H7 (cell line): Measurements from ENCODE around the gene MARCKSL1. TPM values are rescaled to one million over a fixed set of nuclear protein-coding genes. Genes with fewer than 3 reads are reported as not detected.
"Not testable (repeated sequence)": the region's sequence is repeated elsewhere in the genome, so short reads cannot be mapped to it uniquely, and the experiment has no call there.

Experiments
- DNase-seq: peaks from one replicate; pipeline ENCODE4 v3.0.0; 2012
- H3K27me3 ChIP-seq: 2 replicates; pipeline ENCODE4 v1.6.0; 2011; ENCODE audit warnings: mild to moderate bottlenecking, low read length; ENCODE audit not compliant: control insufficient read depth, insufficient read depth
- H3K36me3 ChIP-seq: replicated peaks from 2 replicates; pipeline ENCODE4 v1.5.1; 2011; ENCODE audit warnings: low read length; ENCODE audit not compliant: control insufficient read depth, insufficient read depth
- H3K4me3 ChIP-seq: 2 replicates; pipeline ENCODE4 v1.5.1; 2011; ENCODE audit warnings: low read depth, mild to moderate bottlenecking, control low read depth, low read length, moderate library complexity; ENCODE audit not compliant: insufficient read depth
- total RNA-seq: library from RNA; depleted of rRNA; stranded (reverse); fragments of >200 nt; shearing (Covaris generic); gene quantifications from 2 replicates; pipeline ENCODE4 v1.2.3, GENCODE V29; 2014

MARCKSL1 gene
- total RNA-seq, 1 experiment from 2014 or later, result 603 TPM

GRCh38 chr1:32361308-32361673, 25.3 kb upstream of the MARCKSL1 start:
- peak overlapping the region; percentile 45 for H3K4me3 ChIP-seq
- peaks cover 23% of the 10 kb centered on the region for H3K27me3 ChIP-seq
- peak; percentile 82 for DNase-seq
- H3K36me3 ChIP-seq, result peaks cover 9% of the 10 kb centered on the region

DNA sequence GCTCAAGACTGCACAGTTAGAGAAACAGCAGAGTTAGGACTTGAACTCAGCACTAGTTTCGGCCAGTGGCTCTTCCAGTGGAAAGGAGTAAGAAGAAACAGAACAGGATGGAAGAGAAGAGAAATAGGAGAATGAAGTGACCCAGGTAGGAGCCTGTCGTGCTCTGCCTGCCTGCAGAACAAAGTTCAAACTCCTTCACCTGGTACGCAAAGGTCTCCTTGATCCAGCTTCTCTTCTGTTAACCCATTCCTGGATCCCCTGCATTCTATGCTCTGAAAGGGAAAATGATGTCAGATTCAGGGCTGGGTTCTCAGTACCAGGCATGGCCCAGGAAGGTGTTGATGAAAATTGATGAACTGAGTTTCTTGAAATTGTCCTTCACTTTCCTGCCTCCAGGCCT, 22.4 kb upstream of the MARCKSL1 start:
- no peaks in the 10 kb centered on the region; the same call in 1 of the 2 replicates for H3K36me3 ChIP-seq
- peaks cover 23% of the 10 kb centered on the region for H3K27me3 ChIP-seq
- H3K4me3 ChIP-seq, result no peak overlapping the region
- DNase-seq, result no peak

DNA sequence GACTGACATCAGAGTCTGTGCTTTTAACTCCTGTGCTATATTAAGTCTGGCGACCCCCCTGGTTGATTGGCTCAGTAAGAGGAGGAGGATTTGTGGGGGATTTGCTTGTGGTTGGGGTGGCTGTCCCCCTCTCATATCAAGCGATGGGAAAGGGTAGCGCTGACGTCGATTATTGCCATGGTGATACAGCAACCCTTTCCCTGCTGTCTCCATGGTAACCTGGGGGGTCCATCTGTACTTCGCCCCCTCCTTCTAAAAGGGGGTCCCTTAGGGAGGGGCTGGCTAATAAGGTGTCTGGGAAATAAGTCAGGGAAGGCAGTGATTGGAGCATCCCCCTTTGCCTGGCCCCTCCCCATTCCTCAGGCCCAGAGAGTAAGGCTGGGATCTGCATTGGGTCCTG, 21.6 kb upstream of the MARCKSL1 start:
- Histone ChIP-seq H3K36me3 (no peaks in the 10 kb centered on the region; the same call in 1 of the 2 replicates), H3K27me3 (peaks cover 23% of the 10 kb centered on the region), H3K4me3 (no peak overlapping the region)
- no peak for DNase-seq

DNA sequence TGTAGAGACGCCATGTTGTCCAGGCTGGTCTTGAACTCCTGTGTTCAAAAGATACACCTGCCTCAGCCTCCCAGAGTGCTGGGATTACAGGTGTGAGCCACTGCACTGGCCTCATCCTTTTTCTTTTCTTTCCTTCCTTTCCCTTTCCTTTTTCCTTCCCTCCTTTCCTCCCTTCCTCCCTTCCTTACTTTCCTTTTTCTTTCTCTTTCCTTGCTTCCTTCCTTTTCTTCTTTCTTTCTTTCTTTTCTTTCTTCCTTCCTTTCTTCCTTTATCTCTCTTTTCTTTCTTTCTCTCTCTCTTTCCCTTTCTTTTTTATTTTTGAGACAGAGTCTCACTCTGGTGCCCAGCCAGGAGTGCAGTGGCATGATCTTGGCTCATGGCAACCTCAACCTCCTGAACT, 20.4 kb upstream of the MARCKSL1 start:
- Histone ChIP-seq H3K4me3 (no peak overlapping the region), H3K36me3 (no peaks in the 10 kb centered on the region; the same call in 1 of the 2 replicates), H3K27me3 (peaks cover 12% of the 10 kb centered on the region)
- DNase-seq, result no peak

DNA sequence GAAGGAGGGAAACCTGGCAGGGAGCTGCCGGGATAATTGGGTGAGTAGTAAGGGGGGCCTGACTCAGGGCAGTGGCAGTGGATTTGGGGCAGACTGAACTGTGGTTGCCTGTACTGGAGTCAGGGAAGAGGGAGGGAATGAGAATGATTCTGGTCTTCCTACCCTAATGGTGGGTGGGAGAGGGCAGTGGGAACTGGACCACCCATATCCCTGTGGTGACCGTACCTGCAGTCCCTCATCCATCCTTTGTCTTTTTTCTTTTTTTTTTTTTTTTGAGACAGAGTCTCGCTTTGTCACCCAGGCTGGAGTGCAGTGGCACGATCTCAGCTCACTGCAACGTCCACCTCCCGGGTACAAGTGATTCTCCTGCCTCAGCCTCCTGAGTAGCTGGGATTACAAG, 19.7 kb upstream of the MARCKSL1 start:
- H3K4me3 ChIP-seq, DNase-seq, H3K27me3 ChIP-seq, H3K36me3 ChIP-seq: not testable (repeated sequence)

- peaks cover 6% of the 10 kb centered on the region for H3K27me3 ChIP-seq
- no peak overlapping the region for H3K4me3 ChIP-seq
- no peaks in the 10 kb centered on the region for H3K36me3 ChIP-seq
- no peak for DNase-seq
Observed at GRCh38 chr1:32353886-32354570, 18.0 kb upstream of the MARCKSL1 start.

GRCh38 chr1:32353431-32353830, 17.4 kb upstream of the MARCKSL1 start:
- no peak for DNase-seq
- Histone ChIP-seq H3K4me3 (no peak overlapping the region), H3K27me3 (peaks cover 7% of the 10 kb centered on the region)

DNA sequence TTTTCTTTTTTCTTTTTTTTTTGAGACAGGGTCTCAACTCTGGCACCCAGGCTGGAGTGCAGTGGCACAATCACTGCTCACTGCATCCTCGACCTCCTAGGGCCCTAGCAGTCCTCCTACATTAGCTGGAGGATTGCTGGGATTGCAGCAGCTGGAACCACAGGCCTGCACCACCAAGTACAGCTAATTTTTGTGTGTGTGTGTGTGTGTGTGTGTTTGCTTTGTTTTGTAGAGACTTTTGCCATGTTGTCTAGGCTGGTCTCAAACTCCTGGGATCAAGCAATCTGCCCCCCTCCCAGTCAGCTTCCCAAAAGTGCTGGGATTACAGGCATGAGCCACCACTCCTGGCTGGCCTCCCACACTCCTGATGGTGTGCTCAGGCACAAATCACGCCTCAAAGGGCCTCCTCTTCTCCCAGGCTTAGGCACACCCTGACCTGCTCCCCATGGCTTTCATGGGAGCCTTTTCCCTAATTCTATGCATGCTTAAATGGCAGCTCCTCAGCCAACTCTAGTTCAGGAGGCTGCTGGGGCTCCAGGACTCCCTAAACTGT, 16.9 kb upstream of the MARCKSL1 start:
- H3K27me3 ChIP-seq, result peaks cover 9% of the 10 kb centered on the region
- DNase-seq, result no peak
- no peaks in the 10 kb centered on the region for H3K36me3 ChIP-seq
- no peak overlapping the region for H3K4me3 ChIP-seq

More at GRCh38 chr1:32353431-32353830, 17.4 kb upstream of the MARCKSL1 start:
- H3K36me3 ChIP-seq, result no peaks in the 10 kb centered on the region

DNA sequence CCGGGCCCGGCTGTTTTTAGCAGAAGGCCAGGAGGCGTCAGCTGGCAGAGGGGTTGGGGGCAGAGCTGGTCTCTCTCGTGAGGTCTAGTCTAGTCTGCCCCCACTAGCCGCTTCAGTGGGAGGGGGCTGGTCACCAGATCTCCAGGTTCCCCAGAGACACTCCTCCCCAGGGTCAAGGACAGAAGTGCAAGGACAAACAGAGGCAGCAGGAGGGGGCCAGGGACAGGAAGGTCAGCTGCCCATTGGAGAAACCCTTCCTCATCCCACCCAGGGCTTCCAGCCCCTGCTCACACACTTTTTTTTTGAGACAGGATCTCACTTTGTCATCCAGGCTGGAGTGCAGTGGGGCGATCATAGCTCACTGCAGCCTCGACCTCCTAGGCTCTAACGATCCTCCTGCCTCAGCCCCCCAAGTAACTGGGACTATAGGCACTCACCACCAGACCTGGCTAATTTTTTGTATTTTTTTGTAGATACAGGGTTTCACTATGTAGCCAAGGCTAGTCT, 16.3 kb upstream of the MARCKSL1 start:
- peak; percentile 47 for DNase-seq
- no peaks in the 10 kb centered on the region for H3K36me3 ChIP-seq

DNA sequence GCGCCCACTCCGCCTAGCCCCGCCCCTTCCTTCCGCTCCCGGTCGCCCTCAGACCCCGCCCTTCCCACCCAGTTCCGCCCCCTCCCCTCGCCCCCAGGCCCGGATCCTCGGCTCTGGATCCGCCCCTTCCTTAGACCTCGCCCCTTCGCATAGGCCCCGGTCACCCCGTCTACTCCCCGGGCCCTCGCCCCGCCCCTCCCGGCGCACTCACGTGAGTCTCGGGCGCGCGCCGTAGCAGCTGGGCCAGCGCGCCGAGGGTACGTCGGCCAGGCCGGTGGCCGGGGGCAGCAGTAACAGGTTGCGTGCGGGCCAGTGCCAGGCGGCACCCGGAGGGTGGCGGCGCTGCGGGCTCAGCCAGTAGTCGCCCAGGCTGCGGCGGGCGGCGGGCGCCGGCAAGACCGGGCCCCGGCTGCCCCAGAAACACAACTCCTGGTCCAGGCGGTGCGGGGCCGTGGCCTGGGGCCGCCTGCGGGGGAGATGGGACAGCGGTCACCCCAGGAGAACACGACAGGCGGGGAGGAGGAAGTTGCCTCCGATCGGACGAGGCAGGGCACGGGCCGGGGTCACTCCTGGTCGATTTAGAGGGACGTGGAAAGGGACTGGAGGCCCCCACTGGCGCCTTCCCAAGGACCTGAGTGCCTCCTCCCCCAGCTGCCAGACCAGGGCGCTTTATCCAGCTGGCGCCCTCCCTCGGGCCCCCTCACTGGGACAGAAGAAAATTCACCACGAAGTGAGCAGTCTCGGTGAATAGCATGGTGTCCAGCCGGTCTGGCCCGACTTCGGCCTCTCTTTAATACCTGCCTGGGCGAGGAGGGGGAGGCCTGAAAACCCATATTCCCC, 15.6 kb upstream of the MARCKSL1 start:
- Histone ChIP-seq H3K4me3 (peak overlapping the region; percentile 69), H3K27me3 (peaks cover 9% of the 10 kb centered on the region), H3K36me3 (no peaks in the 10 kb centered on the region)
- peak; percentile 100 for DNase-seq

More for the DNA sequence above, 16.3 kb upstream of the MARCKSL1 start:
- H3K4me3 ChIP-seq, result peak overlapping the region; percentile 69
- H3K27me3 ChIP-seq, result peaks cover 9% of the 10 kb centered on the region

- DNase-seq, result peak; percentile 98
Observed at GRCh38 chr1:32350785-32351398, 14.9 kb upstream of the MARCKSL1 start.

GRCh38 chr1:32349211-32349708, 13.2 kb upstream of the MARCKSL1 start:
- Histone ChIP-seq H3K27me3 (peaks cover 11% of the 10 kb centered on the region), H3K36me3 (no peaks in the 10 kb centered on the region), H3K4me3 (no peak overlapping the region)
- no peak for DNase-seq

More at GRCh38 chr1:32350785-32351398, 14.9 kb upstream of the MARCKSL1 start:
- Histone ChIP-seq H3K27me3 (peaks cover 9% of the 10 kb centered on the region), H3K36me3 (no peaks in the 10 kb centered on the region), H3K4me3 (peak overlapping the region; percentile 62)

DNA sequence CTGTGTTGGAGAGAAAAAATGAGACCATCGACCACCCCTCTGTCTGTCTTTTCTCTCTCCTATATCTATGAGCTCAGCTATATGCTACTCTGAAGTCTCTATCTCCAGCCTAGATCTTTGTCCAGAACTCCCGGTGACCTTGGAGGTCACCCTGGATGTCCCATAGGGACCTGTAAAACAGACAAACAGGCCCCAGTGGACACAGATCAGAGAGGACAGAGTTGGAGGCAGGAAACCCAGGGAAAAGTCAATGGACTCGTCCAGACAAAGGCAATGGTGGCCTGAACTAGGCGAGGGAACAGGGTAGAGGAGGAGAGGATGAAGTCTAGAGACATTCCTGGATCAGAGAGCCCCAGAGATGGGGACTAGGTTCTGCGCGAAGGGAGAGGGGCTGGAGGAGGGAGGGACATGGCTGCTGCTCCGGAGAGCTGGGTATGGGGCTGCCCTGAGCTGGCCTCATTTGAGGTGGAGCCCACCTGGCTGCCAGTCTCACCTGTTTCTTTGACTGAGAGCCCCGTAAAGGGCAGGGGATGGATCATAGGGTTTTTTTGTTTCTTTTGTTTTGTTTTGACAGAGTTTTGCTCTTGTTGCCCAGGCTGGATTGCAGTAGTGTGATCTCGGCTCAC, 10.6 kb upstream of the MARCKSL1 start:
- no peaks in the 10 kb centered on the region for H3K36me3 ChIP-seq
- H3K4me3 ChIP-seq, result no peak overlapping the region
- no peak for DNase-seq
- peaks cover 11% of the 10 kb centered on the region for H3K27me3 ChIP-seq
